Peyer's patch (tissue), 4 donors: ENCODE data around the gene GSTO2. TPM values are rescaled to one million over a fixed set of nuclear protein-coding genes. Genes with fewer than 3 reads are reported as not detected.

Experiments used
- DNase-seq, 3 donors: peaks; one replicate each; pipeline ENCODE4 v3.0.0-alpha.2; 2017 to 2019
- H3K27ac ChIP-seq, 4 donors: fragments of 200-600 bp; sonication (generic); one replicate each; pipeline ENCODE4 v1.5.1; 2016 to 2019
- H3K27me3 ChIP-seq, 2 donors: fragments of 200-600 bp; sonication (generic); one replicate each; pipeline ENCODE4 v1.5.1; 2019
- H3K36me3 ChIP-seq, 3 donors: fragments of 200-600 bp; sonication (generic); one replicate each; pipeline ENCODE4 v1.5.1; 2016 to 2019
- H3K4me1 ChIP-seq, 4 donors: fragments of 200-600 bp; sonication (generic); one replicate each; pipeline ENCODE4 v1.5.1; 2016 to 2019
- H3K4me3 ChIP-seq, 4 donors: fragments of 200-600 bp; sonication (generic); 1 replicate in 3 of 4; 2 replicates in 1 of 4; pipeline ENCODE4 v1.5.1; 2016 to 2019; ENCODE audit warnings: mild to moderate bottlenecking in 1 of 4
- H3K9me3 ChIP-seq, 4 donors: fragments of 200-600 bp; sonication (generic); one replicate each; pipeline ENCODE4 v1.5.1; 2016 to 2019; ENCODE audit warnings: mild to moderate bottlenecking in 1 of 4
- CTCF ChIP-seq, 6 experiments: fragments of 450-650 bp in 4 of 6; fragments of 200-600 bp in 2 of 6; sonication (generic) in 1 of 6; IDR thresholded peaks; one replicate each; pipeline ENCODE4 v1.5.1; 2017 to 2019; ENCODE audit warnings: antibody characterized with exemption in 6 of 6, mild to moderate bottlenecking in 3 of 6, moderate library complexity in 1 of 6
- POLR2A ChIP-seq, 2 donors: fragments of 450-650 bp; IDR thresholded peaks; one replicate each; pipeline ENCODE4 v1.5.1; 2017; ENCODE audit warnings: antibody characterized with exemption in 2 of 2, mild to moderate bottlenecking in 2 of 2, moderate library complexity in 2 of 2
- total RNA-seq, 4 donors: library from RNA; depleted of rRNA; stranded (reverse); fragments of >200 nt; gene quantifications; one replicate each; pipeline ENCODE4 v1.1.0, GENCODE V29; 2016

Gene GSTO2
- total RNA-seq, 4 donors from 2014 or later, result 9.1 to 15.5 (median 13.7) TPM

- Histone ChIP-seq H3K4me3 (peak overlapping the region in 2 of 4 donors; percentile 2 to 21), H3K27ac (peak overlapping the region; percentile 56 to 79 (median 72)), H3K4me1 (peaks cover 11 to 87% (median 35%) of the 10 kb centered on the region in 4 donors), H3K27me3 (no peaks in the 10 kb centered on the region), H3K36me3 (no peaks in the 10 kb centered on the region), H3K9me3 (no peaks in the 10 kb centered on the region)
- DNase-seq, result peak in 1 of 3 donors; percentile 45
- TF ChIP-seq POLR2A (IDR thresholded peaks at IDR 0.05) (no peak), CTCF (IDR thresholded peaks at IDR 0.05) (no peak)
Measured at GRCh38 chr10:104328646-104328895, 59.6 kb downstream of the GSTO2 start.

GRCh38 chr10:104328896-104329710 is 60.1 kb downstream of the GSTO2 start:
- H3K9me3 ChIP-seq, result no peaks in the 10 kb centered on the region
- no peaks in the 10 kb centered on the region for H3K27me3 ChIP-seq
- H3K36me3 ChIP-seq, result no peaks in the 10 kb centered on the region
- peaks cover 11 to 89% (median 31%) of the 10 kb centered on the region in 4 donors for H3K4me1 ChIP-seq
- peak overlapping the region in 1 of 4 donors; percentile 1 for H3K4me3 ChIP-seq
- TF ChIP-seq POLR2A (IDR thresholded peaks at IDR 0.05) (no peak), CTCF (IDR thresholded peaks at IDR 0.05) (no peak)
- DNase-seq, result peak in 2 of 3 donors; percentile 73 to 83
- peak overlapping the region; percentile 56 to 79 (median 72) for H3K27ac ChIP-seq

DNA sequence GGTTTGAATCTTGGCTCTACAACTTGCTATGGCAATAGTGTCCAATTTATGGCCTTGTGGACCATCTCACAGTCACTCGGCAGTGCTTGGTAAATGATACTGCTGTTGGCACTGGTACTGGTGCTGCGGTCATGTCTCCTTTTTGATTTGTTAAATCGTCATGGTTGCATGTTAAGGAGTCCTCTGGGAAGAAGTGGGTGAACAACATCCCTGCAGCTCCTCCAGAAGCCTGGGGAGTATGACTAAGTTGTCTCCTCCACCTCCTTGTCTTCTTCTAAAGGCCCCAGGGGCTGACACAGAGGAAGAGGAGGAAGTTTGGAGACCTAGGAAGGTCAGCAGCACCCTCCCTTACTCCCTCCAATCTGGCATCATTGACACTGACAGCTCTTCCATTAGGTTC is 60.8 kb downstream of the GSTO2 start:
- H3K27me3 ChIP-seq, result no peaks in the 10 kb centered on the region
- H3K4me3 ChIP-seq, result no peak overlapping the region
- H3K4me1 ChIP-seq, result peaks cover 11 to 93% (median 26%) of the 10 kb centered on the region in 4 donors
- H3K27ac ChIP-seq, result peak overlapping the region; percentile 56 to 79 (median 72)
- H3K9me3 ChIP-seq, result no peaks in the 10 kb centered on the region
- TF ChIP-seq CTCF (IDR thresholded peaks at IDR 0.05), result no peak
- no peak for DNase-seq
- H3K36me3 ChIP-seq, result no peaks in the 10 kb centered on the region

DNA sequence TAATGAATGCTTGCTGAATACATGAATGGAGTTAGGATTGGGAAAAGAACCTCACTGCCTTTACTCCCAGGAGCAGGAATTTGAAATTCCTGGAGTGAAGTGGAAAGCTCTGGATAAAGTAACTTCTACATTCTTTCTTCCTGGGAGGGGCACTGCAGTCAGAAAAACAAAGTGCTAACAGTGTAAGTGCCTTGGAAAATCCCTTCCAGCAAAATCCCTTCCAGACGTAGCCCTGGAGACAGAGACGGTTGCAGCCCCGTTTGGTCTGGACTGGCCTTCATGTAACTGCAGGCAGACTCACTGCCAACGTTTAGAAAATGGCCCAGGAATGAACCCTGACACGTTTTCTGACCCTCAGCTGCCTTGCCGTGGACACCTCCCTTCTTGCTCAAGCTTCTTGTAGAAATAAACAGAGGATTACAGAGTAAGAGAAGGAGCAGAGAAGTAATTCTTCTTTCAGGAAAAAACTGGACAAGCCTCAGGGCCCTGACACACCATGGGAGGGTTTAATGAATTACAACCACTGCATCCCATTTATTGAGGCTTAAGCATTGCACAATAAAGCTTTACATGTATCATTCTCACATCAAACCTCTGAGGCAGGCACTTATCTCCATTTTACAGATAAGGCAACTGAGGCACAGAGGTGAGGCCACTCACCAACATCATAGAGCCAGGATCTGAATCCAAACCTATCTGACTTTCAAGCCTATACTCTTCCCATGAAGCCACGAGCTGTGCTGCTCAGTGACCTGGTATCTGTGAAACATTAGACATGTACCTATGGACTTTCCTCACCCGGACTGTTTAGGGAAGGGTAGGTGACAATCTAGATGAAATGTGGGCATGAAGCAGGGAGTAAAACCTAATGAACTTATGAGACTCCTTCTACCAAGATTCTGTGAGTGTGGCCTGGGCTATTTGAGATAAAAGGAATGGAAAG is 61.5 kb downstream of the GSTO2 start:
- DNase-seq, result peak in 1 of 3 donors; percentile 69
- TF ChIP-seq POLR2A (IDR thresholded peaks at IDR 0.05) (no peak), CTCF (IDR thresholded peaks at IDR 0.05) (no peak)
- Histone ChIP-seq H3K27me3 (no peaks in the 10 kb centered on the region), H3K27ac (peak overlapping the region; percentile 56 to 79 (median 72)), H3K9me3 (no peaks in the 10 kb centered on the region), H3K4me1 (peaks cover 11 to 95% (median 29%) of the 10 kb centered on the region in 4 donors), H3K36me3 (no peaks in the 10 kb centered on the region), H3K4me3 (no peak overlapping the region)

DNA sequence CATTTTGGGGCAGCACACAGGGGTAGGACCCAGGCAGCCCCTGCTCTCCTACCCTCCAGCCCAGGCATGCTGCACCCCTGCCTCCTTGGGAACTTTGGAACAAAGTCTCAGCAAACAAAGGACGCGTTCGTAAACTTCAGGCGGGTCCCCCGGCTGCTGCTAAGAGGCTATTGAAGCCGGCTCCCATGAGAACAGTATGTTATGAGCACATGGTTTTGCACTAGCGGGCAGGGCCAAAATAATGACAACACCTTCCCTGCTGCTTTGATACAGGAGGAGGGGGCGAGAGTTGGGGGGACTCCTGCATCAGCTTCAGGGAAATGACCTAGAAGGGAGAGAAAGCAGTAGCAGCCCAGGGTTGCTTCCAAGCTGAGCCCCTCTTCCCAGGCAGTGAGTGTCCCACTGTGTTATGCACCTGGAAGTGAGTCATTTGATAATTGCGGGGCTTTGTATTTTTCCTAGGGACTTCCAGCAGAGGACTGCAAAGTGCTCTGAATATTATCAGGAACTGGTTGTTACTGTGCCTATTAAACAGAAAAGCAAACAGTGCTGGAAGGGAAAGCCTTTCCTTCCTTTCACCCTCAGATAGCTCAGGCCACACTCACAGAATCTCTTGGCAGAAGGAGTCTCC is 62.3 kb downstream of the GSTO2 start:
- DNase-seq, result peak in 2 of 3 donors; percentile 17 to 47
- no peaks in the 10 kb centered on the region for H3K27me3 ChIP-seq
- H3K4me1 ChIP-seq, result peaks cover 11 to 95% (median 29%) of the 10 kb centered on the region in 4 donors
- no peak for TF ChIP-seq CTCF (IDR thresholded peaks at IDR 0.05)
- no peak for TF ChIP-seq POLR2A (IDR thresholded peaks at IDR 0.05)
- no peak overlapping the region for H3K4me3 ChIP-seq
- peak overlapping the region; percentile 56 to 79 (median 72) for H3K27ac ChIP-seq
- H3K9me3 ChIP-seq, result no peaks in the 10 kb centered on the region
- no peaks in the 10 kb centered on the region for H3K36me3 ChIP-seq
